MM.1S (cell line): Measurements from ENCODE around the gene PSRC1.

Source experiments
- DNase-seq: peaks from one replicate; pipeline ENCODE4 v3.0.0-alpha.2; 2015
- H2AFZ ChIP-seq: fragments of 300-600 bp; sonication (generic); 2 replicates; pipeline ENCODE4 v1.6.0; 2016; ENCODE audit warnings: antibody characterized with exemption, low read length
- H3F3A ChIP-seq: fragments of 300-600 bp; sonication (generic); 2 replicates; pipeline ENCODE4 v1.6.1; 2016; ENCODE audit warnings: mild to moderate bottlenecking, antibody characterized with exemption, low read length, moderate library complexity, mixed read lengths; ENCODE audit not compliant: insufficient read depth
- H3K27ac ChIP-seq: fragments of 300-600 bp; sonication (generic); 2 replicates; pipeline ENCODE4 v1.5.1; 2016; ENCODE audit warnings: mild to moderate bottlenecking, low read length
- H3K27me3 ChIP-seq: fragments of 300-600 bp; sonication (generic); replicated peaks from 2 replicates; pipeline ENCODE4 v1.6.0; 2016; ENCODE audit warnings: low read length; ENCODE audit not compliant: insufficient read depth
- H3K36me3 ChIP-seq: fragments of 300-600 bp; sonication (generic); replicated peaks from 2 replicates; pipeline ENCODE4 v1.6.1; 2016; ENCODE audit warnings: mild to moderate bottlenecking, low read length, mixed read lengths; ENCODE audit not compliant: insufficient read depth
- H3K4me1 ChIP-seq: fragments of 300-600 bp; sonication (generic); 2 replicates; pipeline ENCODE4 v1.6.1; 2016; ENCODE audit warnings: low read length, mixed read lengths
- H3K4me2 ChIP-seq: fragments of 300-600 bp; sonication (generic); 2 replicates; pipeline ENCODE4 v1.6.0; 2016; ENCODE audit warnings: low read depth, low read length
- H3K4me3 ChIP-seq: fragments of 300-600 bp; sonication (generic); 2 replicates; pipeline ENCODE4 v1.5.1; 2016; ENCODE audit warnings: low read length, mixed read lengths
- H3K79me2 ChIP-seq: fragments of 300-600 bp; sonication (generic); 2 replicates; pipeline ENCODE4 v1.6.1; 2016; ENCODE audit warnings: mixed run types, low read length, mixed read lengths
- H3K9ac ChIP-seq: fragments of 300-600 bp; sonication (generic); 2 replicates; pipeline ENCODE4 v1.6.1; 2016; ENCODE audit warnings: low read length, mixed read lengths
- H3K9me2 ChIP-seq: fragments of 300-600 bp; sonication (generic); replicated peaks from 2 replicates; pipeline ENCODE4 v1.6.1; 2016; ENCODE audit warnings: mild to moderate bottlenecking, low read length, mixed read lengths; ENCODE audit not compliant: insufficient read depth
- H3K9me3 ChIP-seq: fragments of 300-600 bp; sonication (generic); replicated peaks from 2 replicates; pipeline ENCODE4 v1.6.1; 2016; ENCODE audit warnings: mild to moderate bottlenecking, low read length, mixed read lengths; ENCODE audit not compliant: insufficient read depth
- H4K20me1 ChIP-seq: fragments of 300-600 bp; sonication (generic); 2 replicates; pipeline ENCODE4 v1.6.1; 2016; ENCODE audit warnings: mild to moderate bottlenecking, low read length, moderate library complexity, mixed read lengths; ENCODE audit not compliant: insufficient read depth
- EZH2 ChIP-seq: fragments of 300-600 bp; sonication (generic); optimal IDR thresholded peaks from 2 replicates; pipeline ENCODE3; 2017; ENCODE audit warnings: low read depth, mild to moderate bottlenecking, antibody characterized with exemption, low read length, mixed read lengths
- EZH2phosphoT487 ChIP-seq: fragments of 300-600 bp; sonication (generic); IDR thresholded peaks from 2 replicates; pipeline ENCODE4 v1.6.1; 2018; ENCODE audit warnings: antibody characterized with exemption, low read length
- TF ChIP-seq, protein P1 (sequence below): fragments of 300-600 bp; sonication (generic); IDR thresholded peaks from 2 replicates; pipeline ENCODE4 v1.5.1; 2016; ENCODE audit warnings: antibody characterized with exemption, low read length, mixed read lengths

Gene PSRC1

DNA sequence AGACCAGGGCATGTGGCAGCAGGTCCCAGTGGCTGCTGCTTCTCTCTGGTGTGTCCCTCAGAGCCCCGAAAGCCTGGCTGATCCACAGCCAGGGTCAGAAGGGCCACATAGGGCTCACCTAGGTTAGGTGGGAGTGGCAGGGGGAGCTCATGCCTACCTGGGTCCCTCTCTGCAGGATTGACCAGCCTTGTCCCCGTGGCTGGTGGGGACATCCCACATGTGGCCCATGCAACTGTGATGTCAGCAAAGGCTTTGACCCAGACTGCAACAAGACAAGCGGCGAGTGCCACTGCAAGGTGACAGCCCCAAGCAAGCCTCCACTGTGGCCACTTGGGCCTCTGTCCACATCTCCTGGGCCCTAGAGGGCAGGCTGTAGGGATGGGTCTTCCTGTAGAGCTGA, 17.9 kb downstream of the PSRC1 start:
- no peaks in the 10 kb centered on the region for H3F3A ChIP-seq
- H2AFZ ChIP-seq = no peak overlapping the region
- H4K20me1 ChIP-seq = no peaks in the 10 kb centered on the region
- no peak for DNase-seq
- TF ChIP-seq EZH2 = no peak
- TF ChIP-seq, protein P1, sequence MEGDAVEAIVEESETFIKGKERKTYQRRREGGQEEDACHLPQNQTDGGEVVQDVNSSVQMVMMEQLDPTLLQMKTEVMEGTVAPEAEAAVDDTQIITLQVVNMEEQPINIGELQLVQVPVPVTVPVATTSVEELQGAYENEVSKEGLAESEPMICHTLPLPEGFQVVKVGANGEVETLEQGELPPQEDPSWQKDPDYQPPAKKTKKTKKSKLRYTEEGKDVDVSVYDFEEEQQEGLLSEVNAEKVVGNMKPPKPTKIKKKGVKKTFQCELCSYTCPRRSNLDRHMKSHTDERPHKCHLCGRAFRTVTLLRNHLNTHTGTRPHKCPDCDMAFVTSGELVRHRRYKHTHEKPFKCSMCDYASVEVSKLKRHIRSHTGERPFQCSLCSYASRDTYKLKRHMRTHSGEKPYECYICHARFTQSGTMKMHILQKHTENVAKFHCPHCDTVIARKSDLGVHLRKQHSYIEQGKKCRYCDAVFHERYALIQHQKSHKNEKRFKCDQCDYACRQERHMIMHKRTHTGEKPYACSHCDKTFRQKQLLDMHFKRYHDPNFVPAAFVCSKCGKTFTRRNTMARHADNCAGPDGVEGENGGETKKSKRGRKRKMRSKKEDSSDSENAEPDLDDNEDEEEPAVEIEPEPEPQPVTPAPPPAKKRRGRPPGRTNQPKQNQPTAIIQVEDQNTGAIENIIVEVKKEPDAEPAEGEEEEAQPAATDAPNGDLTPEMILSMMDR = no peak
- no peak for TF ChIP-seq EZH2phosphoT487
- no peaks in the 10 kb centered on the region for H3K4me1 ChIP-seq
- no peaks in the 10 kb centered on the region for H3K9me3 ChIP-seq
- no peaks in the 10 kb centered on the region for H3K79me2 ChIP-seq
- no peaks in the 10 kb centered on the region for H3K27me3 ChIP-seq
- H3K4me3 ChIP-seq = no peak overlapping the region
- no peak overlapping the region for H3K27ac ChIP-seq
- no peaks in the 10 kb centered on the region for H3K36me3 ChIP-seq
- H3K9me2 ChIP-seq = no peaks in the 10 kb centered on the region
- H3K4me2 ChIP-seq = no peak overlapping the region
- no peak overlapping the region for H3K9ac ChIP-seq

DNA sequence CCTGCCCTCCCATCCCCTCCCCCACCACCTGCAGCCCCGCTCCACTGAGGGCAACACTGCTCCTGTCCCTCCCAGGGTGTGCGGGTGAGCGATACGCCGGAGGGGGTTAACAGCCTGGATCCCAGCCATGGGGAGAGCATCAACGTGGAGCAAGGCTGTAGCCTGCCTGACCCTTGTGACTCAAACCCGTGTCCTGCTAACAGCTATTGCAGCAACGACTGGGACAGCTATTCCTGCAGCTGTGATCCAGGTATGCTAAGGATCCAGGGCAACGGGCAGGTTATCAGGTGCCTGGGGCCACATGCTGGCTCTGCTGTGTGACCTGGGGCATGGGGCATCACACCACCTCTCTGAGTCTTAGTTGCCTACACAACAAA, 18.6 kb downstream of the PSRC1 start:
- no peak for TF ChIP-seq EZH2phosphoT487
- TF ChIP-seq EZH2 = no peak
- TF ChIP-seq, protein P1 = no peak
- H3K4me1 ChIP-seq = no peaks in the 10 kb centered on the region
- no peak overlapping the region for H2AFZ ChIP-seq
- no peak overlapping the region for H3K4me2 ChIP-seq
- H3K27me3 ChIP-seq = no peaks in the 10 kb centered on the region
- H3K4me3 ChIP-seq = no peak overlapping the region
- H4K20me1 ChIP-seq = no peaks in the 10 kb centered on the region
- H3K36me3 ChIP-seq = no peaks in the 10 kb centered on the region
- H3F3A ChIP-seq = no peaks in the 10 kb centered on the region
- H3K9me3 ChIP-seq = no peaks in the 10 kb centered on the region
- no peak overlapping the region for H3K9ac ChIP-seq
- H3K27ac ChIP-seq = no peak overlapping the region
- no peaks in the 10 kb centered on the region for H3K9me2 ChIP-seq
- no peaks in the 10 kb centered on the region for H3K79me2 ChIP-seq
- no peak for DNase-seq

DNA sequence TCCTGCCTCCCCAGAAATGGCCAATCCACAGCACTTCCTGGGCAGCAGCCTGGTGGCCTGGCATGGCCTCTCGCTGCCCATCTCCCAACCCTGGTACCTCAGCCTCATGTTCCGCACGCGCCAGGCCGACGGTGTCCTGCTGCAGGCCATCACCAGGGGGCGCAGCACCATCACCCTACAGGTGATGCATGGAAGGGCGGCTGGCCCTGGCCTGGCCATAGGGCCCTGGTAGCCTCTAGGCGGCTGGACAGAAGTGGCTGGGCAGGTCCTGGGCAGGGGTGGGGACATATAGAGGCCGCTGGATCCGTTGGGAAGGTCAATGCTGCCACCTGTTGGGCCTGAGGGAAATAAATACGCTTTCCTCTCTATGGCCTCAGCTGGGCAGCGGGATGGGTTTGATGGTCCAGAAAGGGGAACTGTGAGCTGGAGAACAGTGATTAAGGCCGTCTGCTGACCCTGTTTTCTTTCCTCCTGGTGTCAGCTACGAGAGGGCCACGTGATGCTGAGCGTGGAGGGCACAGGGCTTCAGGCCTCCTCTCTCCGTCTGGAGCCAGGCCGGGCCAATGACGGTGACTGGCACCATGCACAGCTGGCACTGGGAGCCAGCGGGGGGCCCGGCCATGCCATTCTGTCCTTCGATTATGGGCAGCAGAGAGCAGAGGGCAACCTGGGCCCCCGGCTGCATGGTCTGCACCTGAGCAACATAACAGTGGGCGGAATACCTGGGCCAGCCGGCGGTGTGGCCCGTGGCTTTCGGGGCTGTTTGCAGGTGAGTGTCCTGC, 19.2 kb downstream of the PSRC1 start:
- no peak overlapping the region for H3K27ac ChIP-seq
- H3K4me3 ChIP-seq = no peak overlapping the region
- H3K27me3 ChIP-seq = no peaks in the 10 kb centered on the region

More for the DNA sequence above, 19.2 kb downstream of the PSRC1 start:
- Histone ChIP-seq H3K36me3 (no peaks in the 10 kb centered on the region), H3K9me2 (no peaks in the 10 kb centered on the region), H4K20me1 (no peaks in the 10 kb centered on the region), H3K9ac (no peak overlapping the region), H3K4me2 (no peak overlapping the region), H3K9me3 (no peaks in the 10 kb centered on the region), H2AFZ (no peak overlapping the region), H3K4me1 (no peaks in the 10 kb centered on the region), H3K79me2 (no peaks in the 10 kb centered on the region), H3F3A (no peaks in the 10 kb centered on the region)
- DNase-seq = peak; percentile 48
- TF ChIP-seq, protein P1 = peak; percentile 87
- no peak for TF ChIP-seq EZH2
